Glomerular visceral epithelial cell (primary cell): Measurements from ENCODE around the gene APCDD1L.

Experiments used
- DNase-seq: peaks from one replicate; pipeline ENCODE4 v3.0.0-alpha.2; 2016; ENCODE audit errors: extremely low spot score

The APCDD1L gene

DNA sequence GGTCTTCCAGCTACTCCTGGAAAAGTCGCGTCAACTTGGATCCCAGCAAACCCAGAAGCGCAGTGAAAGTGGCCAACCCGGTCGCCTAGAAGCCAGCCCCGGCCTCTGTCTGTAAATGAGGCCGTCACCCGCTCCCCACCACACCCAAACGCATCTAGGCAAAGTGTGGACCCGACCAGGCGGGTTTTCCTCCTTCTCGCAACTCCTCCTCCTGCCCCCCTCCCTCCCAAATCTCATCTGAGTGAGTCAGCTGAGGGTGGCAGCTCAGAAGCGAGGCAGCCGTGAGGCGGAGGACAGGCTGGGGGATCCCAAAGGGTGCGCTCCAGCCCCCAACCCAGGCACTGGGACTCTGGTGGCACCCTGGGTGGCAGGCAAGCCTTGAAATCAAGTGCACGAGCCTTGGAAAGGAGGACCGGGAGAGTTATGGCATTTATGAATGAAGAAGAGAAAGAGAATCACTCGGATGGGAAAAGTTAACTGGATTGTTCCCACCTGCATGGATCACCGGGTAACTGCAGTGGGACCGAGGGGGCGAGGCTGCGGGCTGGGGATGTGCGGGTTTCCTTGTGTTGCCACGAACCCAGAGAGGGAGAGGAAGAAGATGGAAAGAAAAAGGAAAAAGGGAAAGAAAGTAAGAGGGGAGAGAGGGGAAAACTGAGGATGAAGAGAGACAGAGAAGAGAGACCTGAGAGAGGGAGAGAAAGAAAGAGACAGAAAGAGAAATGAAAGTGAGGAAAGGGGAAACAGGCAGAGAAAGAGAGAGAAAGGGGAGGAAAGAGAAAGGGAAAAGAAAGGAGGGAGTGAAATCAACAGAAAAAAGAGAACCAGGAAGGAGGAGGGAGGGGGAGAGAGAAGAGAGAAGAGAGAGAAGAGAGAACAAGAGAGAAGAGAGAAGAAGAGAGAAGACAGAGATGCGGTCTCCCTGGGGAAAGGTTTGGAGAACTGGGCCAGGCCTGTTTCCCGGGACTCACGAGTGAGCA lies at the start of gene APCDD1L:
Gene APCDD1L, minus strand, starts transcription at position 167 of the 980 bp plus-strand sequence. CDS start 692 bp downstream, outside the sequence.
- peak; percentile 48 for DNase-seq

DNA sequence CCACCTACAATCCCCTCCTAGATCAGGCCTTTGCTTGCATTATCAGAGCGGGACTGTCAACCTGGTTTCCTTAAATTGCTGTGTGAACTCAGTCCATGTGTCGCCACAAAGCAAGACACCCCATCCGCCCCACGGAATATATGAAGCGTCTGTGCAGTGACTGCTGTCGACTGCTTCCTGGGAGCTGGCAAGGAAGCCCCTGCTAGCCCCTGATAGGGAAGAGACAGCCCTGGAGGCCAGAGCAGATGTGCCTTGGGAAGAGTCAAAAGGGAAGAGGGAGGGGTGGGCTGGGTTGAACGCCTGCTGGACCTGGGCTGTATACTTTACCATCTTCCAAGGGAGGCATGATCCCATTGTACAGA lies 44.1 kb upstream of the APCDD1L start:
- no peak for DNase-seq

DNA sequence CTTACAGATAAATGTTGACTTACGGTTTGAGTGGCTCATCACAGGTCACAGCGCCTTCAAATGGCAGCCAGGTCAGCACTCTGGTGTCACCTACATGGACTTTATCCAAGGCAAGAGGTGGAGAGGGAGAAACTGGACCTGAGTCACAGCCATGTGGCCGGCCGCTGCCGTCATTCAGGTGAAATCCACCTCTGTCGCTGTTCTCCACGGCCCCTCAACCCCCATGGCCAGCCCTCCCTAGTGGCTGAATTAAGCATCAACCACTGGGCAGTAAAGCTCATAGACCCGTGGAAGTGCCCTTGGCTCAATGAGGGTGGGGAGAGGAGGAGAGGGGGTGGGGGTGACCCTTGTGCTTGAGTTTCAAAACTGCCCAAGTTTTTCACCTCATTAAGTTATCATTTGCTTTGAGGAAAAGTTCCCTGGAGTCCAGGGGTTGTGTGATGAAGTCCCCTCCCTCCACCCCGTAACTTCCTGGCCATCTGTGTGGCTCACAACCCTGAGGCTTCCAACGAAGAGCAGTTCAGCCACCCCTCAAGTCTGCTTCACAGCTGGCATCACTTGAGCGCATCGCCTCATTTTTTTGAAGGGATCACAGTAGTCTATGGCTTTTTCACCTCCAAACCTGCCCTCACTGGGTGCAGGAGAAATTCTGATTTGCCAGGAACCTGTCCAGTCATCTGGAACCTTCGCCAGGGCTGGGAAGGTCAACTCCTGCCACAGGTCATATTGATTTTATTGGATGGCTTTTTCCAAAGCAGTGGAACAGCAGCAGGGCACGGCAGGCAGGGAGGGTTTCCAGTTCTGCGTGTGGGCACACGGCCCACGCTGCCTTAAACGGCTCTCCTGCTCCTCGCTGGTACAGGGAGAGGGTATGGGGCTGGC lies 43.5 kb upstream of the APCDD1L start:
- no peak for DNase-seq

DNA sequence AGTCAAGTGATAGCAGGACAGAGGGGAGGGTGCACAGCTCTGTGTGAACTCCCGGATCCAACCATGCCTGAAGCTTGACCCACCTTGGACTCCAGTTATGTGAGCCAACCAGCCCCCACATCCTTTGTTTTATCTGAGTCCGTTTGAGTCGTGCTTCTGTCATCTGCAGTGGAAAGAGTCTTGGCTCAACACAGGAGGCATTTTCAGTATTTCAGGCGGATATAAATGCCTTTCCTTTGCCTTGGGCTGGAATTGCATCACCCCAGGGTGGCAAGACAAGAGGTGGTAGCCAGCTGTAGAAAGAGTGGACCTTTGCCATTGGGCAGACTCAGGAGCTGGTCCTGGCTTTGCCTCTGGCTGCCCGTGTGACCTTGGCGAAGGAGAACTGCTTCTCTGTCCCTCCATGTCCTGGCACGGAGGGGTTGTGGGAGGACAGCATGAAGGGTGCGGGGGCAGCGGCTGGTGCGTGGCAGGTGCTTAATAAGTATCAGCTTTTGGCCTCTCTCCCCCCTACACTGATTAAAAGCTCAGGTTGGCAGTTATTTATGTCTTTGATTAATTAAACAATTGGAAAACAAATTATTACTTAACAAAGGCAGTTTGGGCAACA lies 42.6 kb upstream of the APCDD1L start:
- no peak for DNase-seq

DNA sequence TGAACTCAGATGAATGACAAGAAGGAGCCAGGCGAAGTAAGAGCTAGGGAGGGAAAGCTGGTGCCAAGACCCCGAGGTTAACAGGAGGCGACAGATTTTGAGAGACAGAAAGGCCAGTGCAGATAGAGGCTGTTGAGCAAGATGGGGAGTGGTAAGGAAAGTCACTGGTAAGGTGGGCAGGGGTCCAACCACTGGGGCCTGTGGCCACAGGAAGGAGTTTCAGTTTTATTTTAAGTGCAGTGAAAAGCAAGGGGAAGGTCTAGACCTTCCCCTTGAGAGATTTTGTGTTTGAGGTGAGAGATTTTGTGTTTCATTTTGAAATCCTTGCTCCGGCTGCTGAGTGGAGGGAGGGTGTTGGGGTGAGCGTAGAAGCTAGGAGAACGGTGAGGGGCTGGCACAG lies 41.8 kb upstream of the APCDD1L start:
- DNase-seq: no peak

DNA sequence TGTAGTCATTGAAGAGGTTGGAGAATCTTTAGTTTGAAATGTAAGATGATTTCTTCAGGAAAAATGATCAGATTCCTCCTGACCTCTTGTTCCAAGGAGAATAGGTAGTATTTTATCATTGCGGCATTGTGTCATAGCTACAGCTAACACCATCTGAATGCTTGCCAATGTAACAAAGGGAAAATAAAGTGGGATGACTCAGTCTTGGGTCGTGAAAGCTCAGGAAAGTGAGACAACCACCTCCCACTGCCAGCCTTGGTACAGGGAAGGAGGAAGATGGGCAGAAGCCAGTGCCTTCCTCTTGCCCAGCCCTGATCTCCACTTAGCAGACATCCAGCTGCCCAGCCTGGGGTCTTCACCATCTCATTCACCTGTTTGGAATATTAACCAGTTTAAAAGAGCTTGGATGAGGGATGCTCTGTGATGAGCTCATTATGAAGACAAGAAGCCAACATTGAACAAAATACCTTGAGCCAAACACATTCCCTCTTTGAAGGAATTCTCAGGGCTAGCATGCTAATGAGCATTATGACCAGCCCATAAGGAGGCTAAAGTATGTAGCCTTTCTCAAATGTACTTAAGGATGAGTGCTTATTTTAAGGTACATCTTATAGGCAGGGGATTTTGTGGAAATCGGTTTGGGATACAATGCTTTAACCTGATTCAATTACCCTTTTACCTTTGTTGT lies 40.0 kb upstream of the APCDD1L start:
- DNase-seq: peak; percentile 82

DNA sequence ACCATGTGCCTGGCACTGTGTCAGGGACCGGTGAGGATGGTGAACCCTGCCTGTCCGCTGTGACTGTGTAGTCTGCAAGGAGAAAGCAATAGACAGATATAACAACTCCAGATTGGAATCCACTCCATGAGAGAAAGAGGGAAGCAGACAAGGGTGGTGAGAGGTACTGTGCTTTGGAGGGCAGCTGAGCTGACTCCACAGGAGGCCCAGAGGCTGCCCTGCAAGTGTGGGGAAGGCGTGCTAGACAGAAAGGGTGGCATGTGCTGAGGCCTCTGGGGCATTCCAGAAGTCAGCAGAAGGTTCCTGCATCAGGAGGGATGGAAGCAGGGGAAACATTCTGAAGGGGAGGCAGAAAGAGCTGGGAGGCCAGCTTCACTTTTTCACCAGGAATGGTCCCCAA lies 39.3 kb upstream of the APCDD1L start:
- DNase-seq: no peak

DNA sequence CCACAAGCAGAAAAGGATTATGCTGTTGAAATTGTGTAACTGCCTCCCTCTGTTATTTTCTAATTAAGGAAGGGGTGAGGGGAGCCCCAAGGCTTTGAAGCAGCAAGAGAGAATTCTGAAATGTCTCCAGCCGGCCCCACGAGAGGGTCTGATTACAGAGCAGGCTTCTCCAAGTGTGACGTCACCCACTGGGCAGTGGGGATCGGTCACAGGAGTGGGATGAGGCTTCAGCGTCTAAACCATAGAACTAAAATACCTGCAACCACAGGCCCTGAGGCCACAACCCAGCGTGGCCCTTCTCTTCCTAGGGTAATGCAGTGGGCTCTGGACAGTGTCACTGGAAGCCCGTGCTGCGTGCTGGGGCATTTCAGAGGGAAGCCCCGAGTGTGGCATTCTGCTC lies 38.6 kb upstream of the APCDD1L start:
- DNase-seq: no peak

DNA sequence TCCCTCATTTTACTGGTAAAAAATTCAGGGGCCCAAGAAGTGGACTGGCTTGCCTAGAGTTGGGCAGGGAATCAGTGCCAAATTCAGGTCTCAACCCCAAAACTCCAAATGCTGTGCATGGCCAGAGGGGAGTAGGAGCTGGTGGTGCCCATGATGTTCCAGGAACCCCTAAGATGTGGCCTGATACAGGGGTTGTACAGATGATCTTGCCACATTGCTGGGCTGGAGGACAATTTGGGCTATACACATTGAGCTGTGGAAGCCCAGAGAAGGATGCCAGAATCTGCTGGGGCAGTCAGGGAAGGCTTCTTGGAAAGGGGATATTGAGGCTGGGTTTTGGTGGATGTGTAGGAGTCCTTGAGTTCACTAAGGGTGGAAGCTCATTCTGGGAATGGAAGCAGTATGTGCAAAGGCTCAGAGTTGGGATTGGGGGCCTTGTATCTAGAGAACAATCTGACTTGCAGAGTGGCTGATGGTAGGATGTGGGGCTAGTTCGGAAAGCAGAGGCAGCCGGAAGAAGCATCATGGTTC lies 38.0 kb upstream of the APCDD1L start:
- DNase-seq: no peak

DNA sequence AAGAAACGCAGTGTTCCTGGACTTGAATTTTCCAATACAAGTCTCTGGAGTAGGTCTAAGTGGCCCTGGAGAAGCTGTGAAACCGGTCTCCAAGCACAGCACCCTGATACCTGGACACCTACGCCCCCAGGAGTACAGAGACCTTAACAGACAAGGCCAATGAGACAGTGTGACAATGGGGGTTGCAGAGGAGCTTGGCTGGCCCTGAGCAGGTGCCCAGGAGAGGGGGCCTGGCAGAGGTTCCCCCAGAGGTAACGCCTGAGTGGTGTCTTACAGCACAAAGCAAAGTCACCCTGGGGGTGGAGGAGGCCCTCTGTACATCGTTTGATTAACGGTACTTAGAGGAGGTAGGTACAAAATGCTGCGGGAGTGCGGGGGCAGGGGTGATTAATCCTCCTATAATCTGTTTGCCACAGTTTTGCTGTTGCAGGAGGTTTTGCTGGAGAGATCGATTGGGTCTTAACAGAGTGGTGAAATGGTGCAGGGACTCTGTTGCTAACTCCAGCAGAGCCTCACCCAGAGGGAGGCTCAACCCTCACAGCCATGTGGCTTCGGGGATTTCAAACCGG lies 37.3 kb upstream of the APCDD1L start:
- DNase-seq: no peak

DNA sequence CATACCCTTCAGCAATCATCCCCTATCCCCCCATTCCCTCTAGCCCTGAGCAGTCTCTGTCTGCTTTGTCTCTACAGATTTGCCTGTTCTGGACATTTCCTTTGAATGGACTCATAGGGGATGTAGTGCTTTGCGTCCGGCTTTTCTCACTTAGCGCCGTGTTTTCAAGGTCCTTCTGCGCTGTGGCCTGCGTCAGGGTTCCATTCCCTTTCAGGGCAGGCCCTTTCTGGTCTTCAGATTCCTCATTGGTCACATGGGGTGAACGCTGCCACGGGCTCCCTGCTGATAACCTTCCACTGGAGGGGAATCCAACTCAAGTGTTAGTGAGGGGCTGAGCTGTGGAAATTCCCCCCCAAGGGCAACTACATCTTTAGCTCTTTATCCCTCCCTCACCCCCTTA lies 36.4 kb upstream of the APCDD1L start:
- DNase-seq: no peak

DNA sequence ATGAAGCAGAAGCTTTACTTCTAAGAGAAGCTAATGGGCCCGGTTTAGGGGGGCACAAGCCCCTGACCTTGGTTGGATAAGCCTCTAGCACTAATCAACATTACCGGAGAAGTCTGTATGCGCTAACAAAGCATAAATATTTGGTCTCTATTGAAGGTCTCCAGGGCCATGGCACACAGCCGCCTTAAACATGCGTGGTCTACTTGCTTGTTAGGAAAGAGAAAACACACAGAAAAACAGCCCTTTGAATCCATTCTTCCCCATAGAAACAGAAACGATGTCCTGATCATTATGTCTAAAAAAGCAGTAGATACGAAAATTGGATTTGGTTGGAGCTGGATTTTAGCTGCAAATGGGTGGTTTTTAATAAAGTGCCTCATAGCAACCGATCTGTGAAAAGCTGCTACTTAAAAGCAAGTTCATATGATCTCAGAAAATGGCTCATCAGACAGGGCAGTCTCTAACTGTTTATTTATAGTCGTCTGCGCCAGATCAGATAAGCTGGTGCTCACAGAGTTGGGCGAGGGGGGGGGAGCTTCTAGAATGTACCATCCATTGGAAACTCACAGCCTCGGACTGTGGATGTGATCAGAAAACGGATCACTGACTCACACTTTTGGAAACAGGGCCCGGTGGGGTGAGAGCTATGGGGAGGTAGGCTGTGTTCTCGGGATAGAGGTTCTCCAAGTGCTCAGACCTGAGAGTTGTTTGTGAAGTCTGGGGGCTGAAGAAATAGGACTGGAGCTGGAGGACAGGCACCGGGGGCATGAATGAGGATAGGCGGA lies 35.3 kb upstream of the APCDD1L start:
- DNase-seq: no peak

DNA sequence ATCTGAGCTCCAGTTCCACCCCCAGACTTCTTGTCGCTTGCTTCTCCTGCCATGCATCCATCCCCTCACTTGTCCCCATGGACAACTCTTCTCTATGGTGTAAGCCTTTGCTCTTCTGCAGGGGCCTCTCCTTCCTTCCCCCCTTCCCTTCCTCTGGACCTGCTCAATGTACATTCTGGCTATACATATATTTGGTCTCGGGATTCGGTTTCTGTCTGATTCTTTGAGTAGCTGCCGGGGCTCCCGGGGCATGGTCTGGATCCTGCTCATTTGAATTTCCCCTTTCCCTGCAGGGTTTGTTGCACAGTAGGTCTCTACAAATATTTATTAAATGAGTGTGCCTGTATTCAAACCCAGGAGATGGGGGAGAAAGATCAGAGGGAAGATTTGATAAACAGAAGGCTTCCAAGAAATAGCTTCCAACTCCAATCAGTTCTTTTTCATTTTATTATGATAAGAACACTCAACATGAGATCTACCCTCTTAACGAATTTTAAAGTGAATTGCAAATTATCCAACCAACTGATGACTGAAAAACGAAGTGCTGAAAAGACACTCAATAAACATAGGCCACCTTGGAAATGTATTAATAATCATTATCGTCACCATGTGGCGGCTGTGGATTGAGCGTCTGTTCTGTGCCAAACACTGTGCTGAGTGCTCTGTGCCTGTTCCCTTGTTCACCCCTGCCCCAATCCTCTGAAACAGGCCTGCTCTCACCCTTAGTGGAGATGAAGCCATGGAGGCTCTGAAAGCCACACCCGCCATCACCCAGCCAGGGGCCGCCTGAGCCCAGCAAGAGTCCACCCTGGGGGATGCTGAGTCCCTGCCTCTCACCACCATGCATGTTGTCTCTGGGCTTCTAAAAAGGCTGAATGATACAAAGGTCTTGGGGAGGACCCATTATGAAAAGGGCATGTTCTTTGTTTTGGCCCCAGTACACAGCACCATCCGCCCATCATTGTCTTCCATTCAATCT lies 34.3 kb upstream of the APCDD1L start:
- DNase-seq: no peak

DNA sequence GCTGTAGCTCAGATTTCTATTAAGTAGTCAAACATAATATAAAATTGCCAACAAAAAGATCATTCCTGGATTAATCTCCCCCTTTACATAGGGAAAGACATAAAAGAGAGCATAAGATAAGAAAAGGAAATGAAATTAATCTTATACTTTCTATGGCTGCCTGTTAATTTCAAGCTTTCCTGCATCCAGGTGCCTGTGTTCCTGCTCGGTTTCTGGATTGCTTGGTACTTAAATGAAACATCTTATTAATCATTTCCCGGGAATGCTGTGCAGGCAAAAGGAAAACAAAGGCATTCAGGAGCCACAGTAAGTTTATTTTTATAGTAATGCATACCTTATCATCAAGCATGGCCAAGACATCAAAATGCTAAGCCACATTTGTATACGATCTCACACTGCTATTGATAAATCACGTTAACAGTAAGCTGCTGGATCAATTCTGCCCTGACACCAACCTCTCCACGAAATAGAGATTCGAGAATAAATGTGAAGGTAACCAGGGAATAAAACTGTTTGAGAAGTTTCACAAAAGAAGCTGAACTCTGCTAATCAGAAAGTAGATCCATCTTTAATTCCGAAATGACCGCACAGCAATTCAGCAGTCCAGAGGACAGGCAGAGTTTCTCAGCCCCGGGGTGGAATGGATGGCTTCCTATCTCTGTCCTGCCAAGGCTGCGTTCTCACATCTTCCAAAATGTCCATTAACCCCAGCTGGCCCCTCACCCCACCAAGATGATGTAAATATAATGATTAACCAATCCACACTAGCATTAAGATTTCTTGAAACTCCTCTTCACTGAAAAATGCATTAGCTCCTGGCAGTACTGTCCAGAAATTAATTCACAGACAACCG lies 32.6 kb upstream of the APCDD1L start:
- DNase-seq: peak; percentile 32

DNA sequence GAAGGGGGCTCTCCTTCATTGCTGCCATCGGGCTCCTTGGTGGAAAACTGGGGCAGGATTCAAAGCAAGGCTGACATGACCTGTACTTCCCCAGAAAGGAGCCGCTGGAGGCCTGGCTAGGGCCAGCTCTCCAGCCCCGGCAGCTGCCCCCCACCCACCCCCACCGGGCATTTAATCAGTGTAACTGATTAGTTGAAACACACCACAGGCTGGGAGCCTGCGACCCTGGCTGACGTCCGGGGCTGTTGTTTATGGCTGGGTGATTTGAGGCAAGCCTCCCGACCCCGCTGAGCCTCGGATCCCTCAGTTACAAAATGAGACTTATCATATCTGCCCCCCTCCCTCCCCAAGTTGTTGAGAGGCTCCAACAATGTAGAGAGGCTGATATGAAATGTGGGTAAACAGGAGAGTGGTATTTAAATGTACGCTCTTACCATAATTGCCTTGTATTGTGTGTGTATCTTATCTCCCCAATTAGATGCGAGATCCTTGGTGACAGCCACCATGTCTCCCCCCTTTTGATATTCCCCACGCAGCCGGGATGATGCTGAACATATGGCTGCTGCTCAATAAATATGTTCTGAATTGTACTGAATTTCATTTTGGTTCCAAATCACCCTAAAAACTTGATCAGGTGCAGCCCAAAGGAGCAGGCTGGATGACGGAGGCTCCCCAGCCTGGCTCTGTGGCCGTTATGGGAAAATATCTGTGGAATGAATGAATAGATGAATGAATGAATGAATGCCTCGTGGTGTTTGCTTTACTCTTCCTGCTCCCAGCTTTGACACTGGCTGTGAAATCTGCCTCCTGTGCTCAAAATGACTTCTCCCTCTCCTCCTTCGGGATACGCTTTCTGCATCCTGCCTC lies 31.8 kb upstream of the APCDD1L start:
- no peak for DNase-seq

DNA sequence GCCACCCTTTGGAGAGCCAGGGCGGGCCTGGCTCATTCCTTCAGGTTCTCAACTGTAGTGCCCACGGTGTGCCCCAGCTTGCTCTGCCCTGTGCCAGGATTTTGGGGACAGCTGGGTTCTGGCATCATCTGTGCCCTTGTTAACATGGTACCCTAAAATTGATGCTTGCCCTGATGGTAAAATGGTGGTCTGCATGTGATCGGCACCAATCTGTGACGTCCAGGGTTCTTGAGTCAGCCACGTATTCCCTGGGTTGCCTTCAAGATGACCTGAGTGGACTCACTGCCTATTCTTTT lies 31.2 kb upstream of the APCDD1L start:
- no peak for DNase-seq
